SK-N-SH treated with all-trans-retinoic acid at 6 μM for 48 hours (cell line): ENCODE results near the gene GPR176.

Source experiments
- ESRRG ChIP-seq: fragments of 250-450 bp; sonication (Bioruptor Pico); IDR thresholded peaks from 2 replicates; pipeline ENCODE4 v1.6.1; 2021; ENCODE audit warnings: mild to moderate bottlenecking
- GLIS3 ChIP-seq: fragments of 250-450 bp; sonication (Bioruptor Pico); IDR thresholded peaks from 2 replicates; pipeline ENCODE4 v1.5.0; 2020; ENCODE audit warnings: mild to moderate bottlenecking, moderate library complexity
- RARB ChIP-seq: fragments of 250-450 bp; sonication (Bioruptor Pico); IDR thresholded peaks from 2 replicates; pipeline ENCODE4 v1.8.0; 2021; ENCODE audit warnings: mild to moderate bottlenecking, moderate library complexity
- SNAI2 ChIP-seq: fragments of 250-450 bp; sonication (Bioruptor Pico); IDR thresholded peaks from 2 replicates; pipeline ENCODE4 v1.5.0; 2020; ENCODE audit warnings: mild to moderate bottlenecking, moderate library complexity
- TCF4 ChIP-seq: fragments of 250-450 bp; sonication (Bioruptor Pico); IDR thresholded peaks from 2 replicates; pipeline ENCODE4 v1.8.0; 2021; ENCODE audit warnings: mild to moderate bottlenecking, moderate library complexity, borderline replicate concordance
- ZFP3 ChIP-seq: fragments of 250-450 bp; sonication (Bioruptor Pico); IDR thresholded peaks from 2 replicates; pipeline ENCODE4 v1.5.0; 2020; ENCODE audit warnings: mild to moderate bottlenecking, moderate library complexity
- ZNF8 ChIP-seq: fragments of 450-650 bp; formaldehyde crosslinking; IDR thresholded peaks from 2 replicates; pipeline ENCODE4 v1.5.0; 2020; ENCODE audit warnings: mild to moderate bottlenecking, moderate library complexity
- TF ChIP-seq, protein P1 (sequence below): fragments of 250-450 bp; sonication (Bioruptor Pico); IDR thresholded peaks from 2 replicates; pipeline ENCODE4 v1.5.1; 2020; ENCODE audit warnings: low read depth, mild to moderate bottlenecking, moderate library complexity

DNA sequence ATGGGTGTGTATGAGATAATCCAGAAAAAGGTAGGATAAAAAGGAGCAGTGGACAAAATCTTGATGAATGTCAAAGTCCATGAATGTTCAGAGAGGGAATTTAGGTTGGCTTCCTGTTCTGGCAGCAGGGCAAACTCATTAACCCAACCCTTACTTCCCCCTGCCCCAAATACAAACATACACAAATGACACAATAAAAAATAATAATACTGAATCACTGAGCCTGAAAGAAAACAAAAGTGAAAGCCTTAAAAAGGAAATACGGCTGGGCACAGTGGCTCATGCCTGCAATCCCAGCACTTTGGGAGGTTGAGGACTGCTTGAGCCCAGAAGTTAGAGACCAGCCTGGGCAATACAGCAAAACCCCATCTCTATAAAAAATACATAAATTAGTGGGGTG is 62.9 kb downstream of the GPR176 start:
- TF ChIP-seq SNAI2 (CRISPR knock-in tag), result no peak
- TF ChIP-seq ESRRG (CRISPR knock-in tag), result no peak
- TF ChIP-seq ZFP3, result no peak
- TF ChIP-seq RARB, result no peak
- no peak for TF ChIP-seq ZNF8 (CRISPR knock-in tag)
- TF ChIP-seq, protein P1, sequence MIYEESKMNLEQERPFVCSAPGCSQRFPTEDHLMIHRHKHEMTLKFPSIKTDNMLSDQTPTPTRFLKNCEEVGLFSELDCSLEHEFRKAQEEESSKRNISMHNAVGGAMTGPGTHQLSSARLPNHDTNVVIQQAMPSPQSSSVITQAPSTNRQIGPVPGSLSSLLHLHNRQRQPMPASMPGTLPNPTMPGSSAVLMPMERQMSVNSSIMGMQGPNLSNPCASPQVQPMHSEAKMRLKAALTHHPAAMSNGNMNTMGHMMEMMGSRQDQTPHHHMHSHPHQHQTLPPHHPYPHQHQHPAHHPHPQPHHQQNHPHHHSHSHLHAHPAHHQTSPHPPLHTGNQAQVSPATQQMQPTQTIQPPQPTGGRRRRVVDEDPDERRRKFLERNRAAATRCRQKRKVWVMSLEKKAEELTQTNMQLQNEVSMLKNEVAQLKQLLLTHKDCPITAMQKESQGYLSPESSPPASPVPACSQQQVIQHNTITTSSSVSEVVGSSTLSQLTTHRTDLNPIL (CRISPR knock-in tag), result no peak
- no peak for TF ChIP-seq TCF4
- TF ChIP-seq GLIS3, result no peak
